IPS-NIHi7 (cell line): Measurements from ENCODE around the gene PPP1R12B.
"Not testable (repeated sequence)": the region's sequence is repeated elsewhere in the genome, so short reads cannot be mapped to it uniquely, and the experiment has no call there.

Experiments
- DNase-seq: peaks from one replicate; pipeline ENCODE4 v3.0.0; 2012; ENCODE audit warnings: mixed read lengths; ENCODE audit errors: extremely low spot score

PPP1R12B gene

DNA sequence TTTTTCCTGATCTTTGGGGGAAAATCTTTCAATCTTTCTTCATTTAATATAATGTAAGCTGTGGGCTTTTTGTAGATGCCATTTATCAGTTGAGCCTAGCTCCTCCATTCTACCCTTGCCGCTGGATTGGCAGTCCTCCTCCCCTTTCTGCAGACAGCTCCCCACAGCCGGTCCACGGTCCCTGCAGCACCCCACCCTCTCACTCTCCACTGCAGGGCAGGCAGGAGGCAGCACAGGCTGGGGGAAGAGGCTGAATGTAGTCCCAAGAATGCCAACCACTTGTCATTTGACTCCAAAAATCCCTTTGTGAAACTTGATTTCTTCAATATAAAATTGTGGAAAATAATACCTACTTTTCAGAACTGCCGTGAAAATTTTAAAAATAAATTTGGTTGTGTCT lies 265.1 kb downstream of the PPP1R12B start:
- no peak for DNase-seq

DNA sequence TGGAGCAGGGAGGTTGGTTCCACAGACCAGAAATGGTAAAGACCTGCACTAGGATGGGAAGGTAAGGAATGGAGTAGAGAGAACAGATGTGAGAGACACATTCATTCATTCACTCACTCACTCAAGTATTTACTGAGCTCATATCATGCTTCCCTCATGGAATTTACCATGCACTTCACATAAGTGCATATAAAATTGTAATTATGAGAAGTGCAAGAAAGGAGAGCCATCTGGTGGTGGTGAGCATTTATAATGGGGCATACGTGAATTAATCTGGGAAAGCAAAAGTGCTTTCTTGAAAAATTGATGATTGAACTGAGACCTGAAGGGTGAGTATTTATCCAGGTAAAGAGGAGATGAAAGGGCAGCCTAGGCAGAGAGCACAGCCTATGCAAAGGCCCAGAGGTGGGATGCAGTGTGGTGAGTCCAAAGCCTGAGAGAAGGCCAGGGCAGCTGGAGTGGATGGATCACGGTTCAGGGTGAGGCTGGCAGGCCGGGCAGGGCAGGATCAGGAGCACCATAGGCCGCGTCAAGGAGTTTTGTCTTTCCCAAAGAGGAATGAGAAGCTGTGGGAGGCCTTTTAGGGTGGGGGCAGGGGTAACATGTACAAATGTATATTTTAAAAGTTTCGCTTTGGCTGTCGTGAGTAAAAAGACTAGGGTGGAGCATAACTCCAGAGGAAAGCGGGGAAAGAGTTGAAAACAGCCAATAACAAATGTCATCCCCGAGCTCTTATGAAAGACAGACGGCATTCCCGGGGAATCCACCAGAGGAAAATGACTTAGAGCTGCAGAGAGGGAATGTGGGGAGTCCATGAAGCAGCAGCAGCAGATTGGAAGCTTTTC lies 266.1 kb downstream of the PPP1R12B start:
- DNase-seq: not testable (repeated sequence)

GRCh38 chr1:202615208-202615500 lies 266.7 kb downstream of the PPP1R12B start:
- not testable (repeated sequence) for DNase-seq

GRCh38 chr1:202615501-202616354 lies 267.2 kb downstream of the PPP1R12B start:
- DNase-seq: no peak

DNA sequence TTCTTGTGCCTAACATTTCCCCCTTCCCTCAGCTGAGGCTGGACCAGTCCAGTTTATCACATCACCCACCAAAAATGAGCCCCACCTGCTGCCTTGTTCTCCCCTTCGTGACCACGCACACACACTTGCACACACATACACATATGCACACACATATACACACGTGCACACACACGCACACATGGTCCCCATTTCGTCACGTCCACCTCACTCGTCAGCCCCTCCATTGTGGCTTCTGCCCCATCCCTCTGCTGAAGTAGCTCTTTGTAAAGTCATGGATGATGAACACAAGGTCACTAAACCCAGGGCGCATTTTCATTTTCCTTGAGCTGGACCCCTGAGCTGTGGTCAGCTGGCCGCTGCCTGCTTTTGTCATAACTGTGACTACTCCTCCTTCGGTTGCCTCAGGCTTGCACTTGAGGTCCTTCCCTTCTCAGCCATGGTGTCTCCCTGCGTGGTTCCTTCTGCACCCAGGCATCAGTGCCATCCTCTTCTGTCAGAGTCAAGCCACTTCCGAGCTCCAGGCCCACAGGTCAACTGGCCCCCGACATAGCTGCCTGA lies 267.9 kb downstream of the PPP1R12B start:
- DNase-seq: no peak

DNA sequence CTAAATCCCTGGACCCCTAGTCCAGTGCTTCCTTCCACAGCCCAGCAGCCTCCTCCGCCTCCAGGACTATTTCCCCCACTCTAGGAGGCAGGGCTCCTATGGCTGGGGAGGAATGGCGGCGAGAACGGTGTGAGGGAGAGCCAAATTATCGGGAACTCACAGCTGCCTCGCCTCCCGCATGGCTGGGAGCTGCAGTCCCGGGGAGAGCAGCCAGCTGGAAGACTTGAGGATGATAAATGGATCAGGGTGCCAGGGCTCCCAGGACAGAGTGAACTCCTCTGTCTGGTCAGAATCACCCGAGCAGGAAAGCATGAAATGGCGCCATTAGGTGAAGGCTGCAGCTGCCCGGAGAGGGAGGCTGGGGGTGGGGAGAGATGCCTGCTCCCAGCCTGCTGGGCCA lies 270.5 kb downstream of the PPP1R12B start:
- DNase-seq: not testable (repeated sequence)

DNA sequence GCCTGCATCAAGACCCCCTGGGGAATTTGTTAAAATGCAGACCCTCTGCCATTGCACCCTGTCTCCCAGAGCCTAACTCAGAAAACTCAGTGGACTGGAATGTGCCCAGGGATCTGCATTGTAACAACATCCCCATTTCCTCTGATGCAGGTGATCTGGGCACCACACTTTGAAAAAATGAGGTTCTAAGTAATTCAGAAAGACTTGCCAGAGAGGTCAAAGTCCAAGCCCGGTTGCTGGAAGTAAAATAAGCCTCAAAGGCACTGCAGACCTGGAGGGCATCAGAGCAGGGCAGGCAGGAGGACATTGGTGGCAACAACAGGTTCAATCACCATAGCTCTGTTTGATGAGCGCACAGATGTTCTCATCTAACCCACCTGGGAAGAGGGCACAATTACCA lies 271.0 kb downstream of the PPP1R12B start:
- DNase-seq: no peak

- DNase-seq: not testable (repeated sequence)
These were observed 271.5 kb downstream of the PPP1R12B start for GRCh38 chr1:202620036-202620435.

GRCh38 chr1:202621446-202621845 lies 272.9 kb downstream of the PPP1R12B start:
- no peak for DNase-seq

DNA sequence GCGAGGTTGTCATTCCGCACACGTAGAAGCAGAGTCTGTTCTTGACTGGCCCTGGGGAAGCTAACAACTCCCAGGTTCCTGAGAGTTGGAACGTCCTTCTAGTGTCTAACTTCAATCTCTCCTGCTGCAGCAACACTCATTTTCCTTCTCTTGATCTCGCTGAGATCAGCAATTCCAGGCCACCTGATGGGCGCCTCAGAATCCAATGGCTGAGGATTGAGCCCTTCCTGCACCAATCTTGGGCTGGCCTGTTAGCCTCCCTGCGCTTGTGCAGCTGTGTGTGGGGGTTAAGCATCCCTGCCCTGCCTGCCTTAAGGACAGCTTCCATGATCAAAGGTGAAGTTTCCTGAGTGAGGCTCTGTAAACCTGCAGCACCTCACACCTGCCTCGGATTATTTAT lies 273.9 kb downstream of the PPP1R12B start:
- no peak for DNase-seq

DNA sequence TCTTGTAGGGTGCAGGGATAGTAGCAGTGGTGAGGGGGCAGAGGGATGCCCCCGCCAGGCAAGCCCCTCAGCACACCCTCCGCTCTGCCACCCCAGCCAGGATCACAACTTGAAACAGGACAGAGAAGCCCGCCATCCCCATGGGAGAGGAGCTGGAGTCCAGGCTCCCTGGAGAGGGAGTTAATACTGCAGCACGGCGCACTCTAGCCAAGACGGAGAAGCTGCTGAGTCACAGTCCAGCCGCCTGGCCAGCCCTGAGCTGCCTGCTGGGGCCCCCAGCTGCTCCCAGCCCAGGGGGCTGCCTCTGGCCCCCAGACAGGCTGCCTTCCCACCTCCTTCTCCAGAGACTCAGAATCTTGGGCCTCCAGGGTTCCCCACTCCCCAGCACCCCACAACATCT lies 274.6 kb downstream of the PPP1R12B start:
- DNase-seq: no peak

- not testable (repeated sequence) for DNase-seq
These were observed 275.0 kb downstream of the PPP1R12B start for GRCh38 chr1:202623476-202623875.

DNA sequence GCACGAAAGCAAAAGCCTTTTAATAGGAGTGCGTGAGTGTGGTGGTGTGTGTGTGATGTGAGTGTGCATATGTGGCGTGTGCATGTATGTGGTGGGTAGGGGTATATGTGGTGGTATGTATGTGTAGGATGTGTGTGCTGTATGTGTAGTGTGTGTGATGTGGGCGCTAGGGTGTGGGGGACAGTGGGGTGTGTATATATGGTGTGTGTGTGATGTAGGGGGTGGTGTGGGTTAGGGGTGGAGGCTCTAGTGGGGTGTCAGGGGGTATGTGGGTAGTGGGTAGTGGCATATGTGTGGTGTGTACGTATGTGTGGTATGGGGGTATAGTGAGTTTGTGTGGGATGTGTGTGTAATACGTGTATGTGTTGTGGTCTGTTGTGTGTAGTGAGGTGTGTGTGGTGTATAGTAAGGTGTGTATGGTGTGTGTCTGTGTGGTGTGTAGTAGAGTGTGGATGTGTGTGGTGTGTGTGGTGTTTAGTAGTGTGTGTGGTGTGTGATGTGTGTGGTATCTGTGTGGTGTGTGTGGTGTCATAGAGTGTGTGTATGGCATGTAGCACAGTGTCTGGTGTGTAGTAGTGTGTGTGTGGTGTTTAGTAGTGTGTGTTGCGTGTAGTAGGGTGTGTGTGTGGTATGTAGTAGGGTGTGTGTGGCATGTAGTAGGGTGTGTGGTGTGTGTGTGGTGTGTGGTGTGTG lies 275.7 kb downstream of the PPP1R12B start:
- no peak for DNase-seq

GRCh38 chr1:202624781-202625108 lies 276.2 kb downstream of the PPP1R12B start:
- no peak for DNase-seq

DNA sequence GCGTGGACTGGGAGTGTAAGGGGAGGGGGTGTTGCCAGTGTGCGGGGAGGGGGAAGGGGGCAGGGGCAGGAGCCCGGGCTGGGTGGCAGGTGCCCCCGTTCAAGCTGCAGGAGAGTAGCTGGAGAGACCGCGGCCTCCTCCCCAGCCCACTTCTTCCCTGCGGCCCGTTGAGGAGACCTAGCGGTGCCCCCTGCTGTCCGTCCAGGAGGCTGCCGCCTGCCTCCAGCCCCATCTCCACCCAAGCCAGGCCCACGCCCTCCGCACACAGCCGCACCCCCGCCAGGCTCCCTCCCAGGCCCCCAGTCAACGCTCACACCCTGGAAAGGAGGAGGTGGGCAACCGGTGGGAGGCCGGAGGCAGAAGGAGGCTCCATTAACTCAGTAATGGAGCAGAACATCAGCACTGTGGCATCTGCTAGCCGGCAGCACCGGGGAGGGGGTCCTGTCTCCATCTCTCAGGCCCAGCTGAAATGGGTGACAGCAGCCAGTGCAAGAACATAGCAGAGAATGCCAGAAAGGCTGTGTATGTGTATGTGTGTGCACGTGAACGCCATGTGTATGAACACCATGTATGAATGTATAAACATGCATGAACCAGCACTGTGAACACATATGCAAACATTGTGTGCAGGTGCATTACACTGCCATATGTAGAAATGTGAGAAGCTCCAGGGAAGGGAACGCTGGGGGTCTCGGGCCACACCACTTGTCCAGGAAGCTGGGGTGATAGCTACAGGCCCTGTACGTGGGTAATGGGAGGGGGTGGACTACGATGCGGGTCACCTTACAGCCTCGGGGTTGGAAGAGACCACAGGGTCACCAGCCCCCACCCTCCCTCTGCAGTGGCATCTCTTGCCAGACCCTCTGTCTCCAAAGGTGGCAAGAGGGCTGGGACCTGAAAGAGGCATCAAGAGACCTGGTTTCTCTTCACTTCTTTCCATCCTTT lies 277.2 kb downstream of the PPP1R12B start:
- DNase-seq: peak; percentile 89

GRCh38 chr1:202627036-202627435 lies 278.5 kb downstream of the PPP1R12B start:
- not testable (repeated sequence) for DNase-seq

GRCh38 chr1:202627841-202628565 lies 279.5 kb downstream of the PPP1R12B start:
- no peak for DNase-seq

GRCh38 chr1:202628646-202629215 lies 280.2 kb downstream of the PPP1R12B start:
- DNase-seq: no peak

DNA sequence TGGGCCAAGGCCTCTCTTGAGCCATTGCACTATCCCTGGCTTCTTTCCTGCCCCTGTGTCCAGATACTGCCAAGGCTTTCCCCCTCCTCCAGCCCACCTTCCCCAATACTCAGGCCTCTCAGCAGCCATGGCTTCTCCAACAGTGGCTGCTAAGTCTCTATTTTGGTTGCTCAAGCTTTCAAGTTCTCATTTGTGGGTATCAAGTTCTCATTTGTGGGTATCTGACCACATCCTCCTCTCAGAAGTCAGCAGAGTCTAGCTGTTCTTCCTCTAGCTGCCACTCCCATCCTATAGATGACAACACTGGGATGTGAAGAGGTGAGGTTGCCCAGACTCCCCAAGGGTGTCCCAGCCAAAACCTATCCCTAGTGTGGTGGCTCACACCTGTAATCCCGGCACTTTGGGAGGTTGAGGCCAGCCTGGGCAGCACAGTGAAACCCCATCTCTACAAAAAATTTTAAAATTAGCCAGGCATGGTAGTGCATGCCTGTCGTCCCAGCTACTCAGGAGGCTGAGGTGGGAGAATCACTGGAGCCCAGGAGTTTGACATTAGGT lies 280.8 kb downstream of the PPP1R12B start:
- DNase-seq: not testable (repeated sequence)

- not testable (repeated sequence) for DNase-seq
These were observed 281.6 kb downstream of the PPP1R12B start for GRCh38 chr1:202630096-202630495.
